T-helper 2 cell treated with Interferon-gamma antibody and Interleukin-4, amounts not matched to agents 5 μg/mL and 100 μg/mL, for 36 hours (primary cell): Measurements from ENCODE around the gene WRAP53.

Source experiments
- DNase-seq: peaks from one replicate; pipeline ENCODE4 v3.0.0; 2021; ENCODE audit warnings: low spot score
- H3K27ac Mint-ChIP-seq: one replicate; pipeline ENCODE4 v1.8.0; 2021; ENCODE audit warnings: mild to moderate bottlenecking, mixed read lengths
- H3K27me3 Mint-ChIP-seq: one replicate; pipeline ENCODE4 v1.8.0; 2021; ENCODE audit warnings: low read depth, mixed read lengths
- H3K36me3 Mint-ChIP-seq: one replicate; pipeline ENCODE4 v1.8.0; 2021; ENCODE audit warnings: low read depth, mixed read lengths
- H3K4me1 Mint-ChIP-seq: one replicate; pipeline ENCODE4 v1.8.0; 2021; ENCODE audit warnings: low read depth, mixed read lengths
- H3K4me3 Mint-ChIP-seq: one replicate; pipeline ENCODE4 v1.8.0; 2022; ENCODE audit warnings: mild to moderate bottlenecking, moderate library complexity, mixed read lengths
- H3K9me3 Mint-ChIP-seq: one replicate; pipeline ENCODE4 v1.8.0; 2021; ENCODE audit warnings: mixed read lengths

The WRAP53 gene

GRCh38 chr17:7656958-7657609, 31.2 kb upstream of the WRAP53 start:
- Mint-ChIP-seq H3K27me3 (peaks cover 29% of the 10 kb centered on the region), H3K4me3 (no peak overlapping the region), H3K9me3 (no peaks in the 10 kb centered on the region), H3K36me3 (no peaks in the 10 kb centered on the region), H3K27ac (no peak overlapping the region), H3K4me1 (no peaks in the 10 kb centered on the region)
- DNase-seq, result no peak

GRCh38 chr17:7667656-7668406, 20.4 kb upstream of the WRAP53 start:
- no peak overlapping the region for H3K27ac Mint-ChIP-seq
- H3K9me3 Mint-ChIP-seq, result no peaks in the 10 kb centered on the region
- DNase-seq, result no peak
- H3K4me1 Mint-ChIP-seq, result no peaks in the 10 kb centered on the region
- H3K4me3 Mint-ChIP-seq, result no peak overlapping the region
- peaks cover 31% of the 10 kb centered on the region for H3K36me3 Mint-ChIP-seq
- no peaks in the 10 kb centered on the region for H3K27me3 Mint-ChIP-seq

DNA sequence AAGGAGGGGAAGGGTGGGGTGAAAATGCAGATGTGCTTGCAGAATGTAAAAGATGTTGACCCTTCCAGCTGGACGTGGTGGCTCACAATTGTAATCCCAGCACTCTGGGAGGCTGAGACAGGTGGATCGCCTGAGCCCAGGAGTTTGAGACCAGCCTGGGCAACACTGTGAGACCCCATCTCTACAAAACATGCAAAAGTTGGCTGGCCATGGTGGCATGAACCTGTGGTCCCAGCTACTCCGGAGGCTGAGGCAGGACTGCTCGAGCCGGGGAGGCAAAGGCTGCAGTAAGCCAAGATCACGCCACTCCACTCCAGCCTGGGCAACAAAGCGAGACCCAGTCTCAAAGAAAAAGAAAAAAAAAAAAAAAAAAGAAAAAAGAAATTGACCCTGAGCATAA, 19.8 kb upstream of the WRAP53 start:
- no peak for DNase-seq
- no peak overlapping the region for H3K27ac Mint-ChIP-seq
- H3K36me3 Mint-ChIP-seq, result peaks cover 37% of the 10 kb centered on the region
- peaks cover 5% of the 10 kb centered on the region for H3K9me3 Mint-ChIP-seq
- H3K4me3 Mint-ChIP-seq, result no peak overlapping the region
- H3K4me1 Mint-ChIP-seq, result no peaks in the 10 kb centered on the region
- no peaks in the 10 kb centered on the region for H3K27me3 Mint-ChIP-seq

- no peak for DNase-seq
- Mint-ChIP-seq H3K9me3 (peaks cover 12% of the 10 kb centered on the region), H3K27ac (no peak overlapping the region), H3K27me3 (no peaks in the 10 kb centered on the region), H3K4me3 (no peak overlapping the region), H3K36me3 (peaks cover 65% of the 10 kb centered on the region), H3K4me1 (no peaks in the 10 kb centered on the region)
Measured at GRCh38 chr17:7673239-7673638, 15.0 kb upstream of the WRAP53 start.

- no peak overlapping the region for H3K4me3 Mint-ChIP-seq
- no peaks in the 10 kb centered on the region for H3K27me3 Mint-ChIP-seq
- H3K4me1 Mint-ChIP-seq, result no peaks in the 10 kb centered on the region
- H3K36me3 Mint-ChIP-seq, result peaks cover 55% of the 10 kb centered on the region
- no peak for DNase-seq
- H3K9me3 Mint-ChIP-seq, result peaks cover 12% of the 10 kb centered on the region
- no peak overlapping the region for H3K27ac Mint-ChIP-seq
Measured at GRCh38 chr17:7674934-7675333, 13.3 kb upstream of the WRAP53 start.

GRCh38 chr17:7676533-7676932, 11.7 kb upstream of the WRAP53 start:
- H3K4me3 Mint-ChIP-seq, result no peak overlapping the region
- H3K27ac Mint-ChIP-seq, result no peak overlapping the region
- H3K9me3 Mint-ChIP-seq, result peaks cover 12% of the 10 kb centered on the region
- peaks cover 48% of the 10 kb centered on the region for H3K36me3 Mint-ChIP-seq
- H3K27me3 Mint-ChIP-seq, result no peaks in the 10 kb centered on the region
- no peaks in the 10 kb centered on the region for H3K4me1 Mint-ChIP-seq
- DNase-seq, result no peak

GRCh38 chr17:7677388-7678067, 10.7 kb upstream of the WRAP53 start:
- DNase-seq, result no peak
- H3K36me3 Mint-ChIP-seq, result peaks cover 44% of the 10 kb centered on the region
- H3K27me3 Mint-ChIP-seq, result no peaks in the 10 kb centered on the region
- H3K4me1 Mint-ChIP-seq, result no peaks in the 10 kb centered on the region
- peaks cover 12% of the 10 kb centered on the region for H3K9me3 Mint-ChIP-seq
- H3K4me3 Mint-ChIP-seq, result no peak overlapping the region
- no peak overlapping the region for H3K27ac Mint-ChIP-seq

- DNase-seq, result no peak
- Mint-ChIP-seq H3K4me3 (peak overlapping the region; percentile 96), H3K36me3 (peaks cover 28% of the 10 kb centered on the region), H3K9me3 (no peaks in the 10 kb centered on the region), H3K27ac (peak overlapping the region; percentile 98), H3K4me1 (peaks cover 25% of the 10 kb centered on the region), H3K27me3 (no peaks in the 10 kb centered on the region)
Measured at GRCh38 chr17:7684851-7685532, 3.3 kb upstream of the WRAP53 start.

GRCh38 chr17:7685533-7686221, 2.6 kb upstream of the WRAP53 start:
- peaks cover 32% of the 10 kb centered on the region for H3K36me3 Mint-ChIP-seq
- H3K9me3 Mint-ChIP-seq, result no peaks in the 10 kb centered on the region
- H3K4me1 Mint-ChIP-seq, result peaks cover 28% of the 10 kb centered on the region
- peak overlapping the region; percentile 96 for H3K4me3 Mint-ChIP-seq
- peak overlapping the region; percentile 98 for H3K27ac Mint-ChIP-seq
- no peaks in the 10 kb centered on the region for H3K27me3 Mint-ChIP-seq
- DNase-seq, result peak; percentile 90

DNA sequence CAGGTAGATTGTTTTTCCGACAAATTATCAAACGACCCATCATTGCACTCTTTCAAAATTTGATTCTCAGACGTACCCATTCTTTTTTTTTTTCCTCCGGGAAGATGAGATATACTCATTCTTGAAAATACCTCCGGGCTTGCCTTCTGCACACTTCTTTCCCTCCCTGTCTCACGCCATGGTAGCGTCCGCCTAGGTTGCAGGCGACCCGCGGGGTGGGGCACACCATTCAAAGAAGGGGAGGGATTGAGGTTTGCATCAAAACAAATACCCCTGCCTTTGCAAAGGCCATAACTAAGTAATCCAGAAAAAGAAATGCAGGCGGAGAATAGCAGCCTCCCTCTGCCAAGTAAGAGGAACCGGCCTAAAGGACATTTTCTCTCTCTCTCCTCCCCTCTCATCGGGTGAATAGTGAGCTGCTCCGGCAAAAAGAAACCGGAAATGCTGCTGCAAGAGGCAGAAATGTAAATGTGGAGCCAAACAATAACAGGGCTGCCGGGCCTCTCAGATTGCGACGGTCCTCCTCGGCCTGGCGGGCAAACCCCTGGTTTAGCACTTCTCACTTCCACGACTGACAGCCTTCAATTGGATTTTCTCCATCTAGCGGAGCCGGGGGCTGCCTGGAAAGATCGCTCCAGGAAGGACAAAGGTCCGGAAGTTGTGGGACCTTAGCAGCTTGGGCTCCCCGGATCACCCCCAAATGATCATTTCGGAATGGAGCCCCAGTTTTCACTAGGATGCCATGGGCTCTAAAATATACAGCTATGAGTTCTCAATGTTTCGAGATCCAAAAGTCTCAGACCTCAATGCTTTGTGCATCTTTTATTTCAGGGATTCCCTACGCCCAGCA, 1.8 kb upstream of the WRAP53 start:
- Mint-ChIP-seq H3K27me3 (no peaks in the 10 kb centered on the region), H3K4me1 (peaks cover 28% of the 10 kb centered on the region), H3K4me3 (peak overlapping the region; percentile 96), H3K27ac (peak overlapping the region; percentile 98), H3K36me3 (peaks cover 33% of the 10 kb centered on the region), H3K9me3 (no peaks in the 10 kb centered on the region)
- peak; percentile 76 for DNase-seq

DNA sequence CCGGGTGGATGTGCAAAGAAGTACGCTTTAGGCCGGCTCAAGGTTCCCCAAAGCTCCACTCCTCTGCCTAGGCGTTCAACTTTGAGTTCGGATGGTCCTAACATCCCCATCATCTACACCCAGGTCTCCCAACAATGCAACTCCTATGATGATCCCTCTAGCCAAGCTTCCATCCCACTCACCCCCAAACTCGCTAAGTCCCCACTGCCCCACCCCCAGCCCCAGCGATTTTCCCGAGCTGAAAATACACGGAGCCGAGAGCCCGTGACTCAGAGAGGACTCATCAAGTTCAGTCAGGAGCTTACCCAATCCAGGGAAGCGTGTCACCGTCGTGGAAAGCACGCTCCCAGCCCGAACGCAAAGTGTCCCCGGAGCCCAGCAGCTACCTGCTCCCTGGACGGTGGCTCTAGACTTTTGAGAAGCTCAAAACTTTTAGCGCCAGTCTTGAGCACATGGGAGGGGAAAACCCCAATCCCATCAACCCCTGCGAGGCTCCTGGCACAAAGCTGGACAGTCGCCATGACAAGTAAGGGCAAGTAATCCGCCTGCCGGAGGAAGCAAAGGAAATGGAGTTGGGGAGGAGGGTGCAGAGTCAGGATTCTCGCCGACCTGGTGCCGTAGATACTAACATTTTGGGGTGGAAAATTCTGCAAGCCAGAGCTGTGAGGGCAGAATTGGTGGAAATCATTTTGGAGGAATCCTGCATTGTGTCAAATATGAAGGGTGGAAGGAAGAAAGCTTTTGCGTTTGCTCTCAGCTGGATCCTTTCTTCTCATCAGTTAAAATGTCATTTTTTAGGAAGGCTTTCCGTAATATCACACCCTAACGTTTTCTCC, 987 bp upstream of the WRAP53 start, which contains the start of gene TP53:
Gene TP53, minus strand, starts transcription at position 419 of the 836 bp plus-strand sequence. CDS start 10,896 bp downstream, outside the sequence.
- no peaks in the 10 kb centered on the region for H3K27me3 Mint-ChIP-seq
- peak within 1 kb of the TSS; percentile 98 for H3K27ac Mint-ChIP-seq
- H3K36me3 Mint-ChIP-seq, result peaks cover 33% of the 10 kb centered on the region
- H3K4me1 Mint-ChIP-seq, result peaks cover 28% of the 10 kb centered on the region
- DNase-seq, result peak; percentile 90
- peak within 1 kb of the TSS; percentile 96 for H3K4me3 Mint-ChIP-seq
- H3K9me3 Mint-ChIP-seq, result no peaks in the 10 kb centered on the region

DNA sequence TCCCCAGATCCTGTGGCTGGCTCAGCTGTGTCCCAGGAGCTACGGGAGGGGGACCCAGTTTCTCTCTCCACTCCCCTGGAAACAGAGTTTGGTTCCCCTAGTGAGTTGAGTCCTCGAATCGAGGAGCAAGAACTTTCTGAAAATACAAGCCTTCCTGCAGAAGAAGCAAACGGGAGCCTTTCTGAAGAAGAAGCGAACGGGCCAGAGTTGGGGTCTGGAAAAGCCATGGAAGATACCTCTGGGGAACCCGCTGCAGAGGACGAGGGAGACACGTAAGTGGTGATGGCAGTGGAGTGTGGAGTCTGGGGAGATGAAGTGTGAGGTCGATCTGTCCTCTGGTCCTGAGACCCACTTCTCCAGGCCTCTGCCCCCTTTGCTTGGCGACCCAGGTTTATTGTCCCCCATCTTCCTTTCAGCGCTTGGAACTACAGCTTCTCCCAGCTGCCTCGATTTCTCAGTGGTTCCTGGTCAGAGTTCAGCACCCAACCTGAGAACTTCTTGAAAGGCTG, 585 bp downstream of the WRAP53 start:
- H3K27ac Mint-ChIP-seq, result peak overlapping the region; percentile 76

More for the DNA sequence above, 585 bp downstream of the WRAP53 start:
- Mint-ChIP-seq H3K36me3 (peaks cover 36% of the 10 kb centered on the region), H3K4me3 (peak overlapping the region; percentile 96), H3K27me3 (no peaks in the 10 kb centered on the region), H3K4me1 (peaks cover 28% of the 10 kb centered on the region), H3K9me3 (no peaks in the 10 kb centered on the region)
- DNase-seq, result no peak
